D721Med (cell line): ENCODE results near the gene PAM.

ENCODE experiments used
- DNase-seq: peaks from one replicate; pipeline ENCODE4 v3.0.0; 2011; ENCODE audit warnings: low spot score; ENCODE audit not compliant: insufficient read length
- FAIRE-seq: peaks from 2 replicates; lab custom pipeline; 2011; peaks lifted over from hg19 to GRCh38; lab: Jason Lieb, UNC
- TF ChIP-seq, protein P1 (sequence below): IDR thresholded peaks from 2 replicates; pipeline ENCODE4 v1.5.1; 2012; ENCODE audit warnings: mild to moderate bottlenecking, control low read depth; ENCODE audit not compliant: insufficient read depth; ENCODE audit errors: missing control alignments

The PAM gene

DNA sequence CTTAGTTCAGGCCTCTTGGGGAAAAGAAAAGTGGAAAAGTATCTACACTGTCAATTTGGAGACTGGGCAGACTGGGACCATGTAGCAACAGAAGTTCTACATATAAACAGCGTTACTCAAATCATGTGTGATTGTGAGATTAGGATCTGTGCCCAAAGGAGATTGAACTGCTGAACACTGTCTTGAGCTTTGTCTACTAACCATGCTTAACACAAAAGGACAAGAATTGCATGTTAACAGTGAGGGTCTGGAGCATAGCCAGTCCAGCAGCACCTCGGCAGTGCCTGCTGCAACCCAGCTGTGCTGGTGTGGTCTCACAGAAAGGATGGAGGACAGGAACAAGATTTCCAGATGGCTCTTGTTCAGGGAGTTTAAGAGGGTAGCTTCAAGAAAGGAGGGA, 5.7 kb downstream of the PAM start:
- FAIRE-seq (no peak), DNase-seq (no peak)
- TF ChIP-seq, protein P1, sequence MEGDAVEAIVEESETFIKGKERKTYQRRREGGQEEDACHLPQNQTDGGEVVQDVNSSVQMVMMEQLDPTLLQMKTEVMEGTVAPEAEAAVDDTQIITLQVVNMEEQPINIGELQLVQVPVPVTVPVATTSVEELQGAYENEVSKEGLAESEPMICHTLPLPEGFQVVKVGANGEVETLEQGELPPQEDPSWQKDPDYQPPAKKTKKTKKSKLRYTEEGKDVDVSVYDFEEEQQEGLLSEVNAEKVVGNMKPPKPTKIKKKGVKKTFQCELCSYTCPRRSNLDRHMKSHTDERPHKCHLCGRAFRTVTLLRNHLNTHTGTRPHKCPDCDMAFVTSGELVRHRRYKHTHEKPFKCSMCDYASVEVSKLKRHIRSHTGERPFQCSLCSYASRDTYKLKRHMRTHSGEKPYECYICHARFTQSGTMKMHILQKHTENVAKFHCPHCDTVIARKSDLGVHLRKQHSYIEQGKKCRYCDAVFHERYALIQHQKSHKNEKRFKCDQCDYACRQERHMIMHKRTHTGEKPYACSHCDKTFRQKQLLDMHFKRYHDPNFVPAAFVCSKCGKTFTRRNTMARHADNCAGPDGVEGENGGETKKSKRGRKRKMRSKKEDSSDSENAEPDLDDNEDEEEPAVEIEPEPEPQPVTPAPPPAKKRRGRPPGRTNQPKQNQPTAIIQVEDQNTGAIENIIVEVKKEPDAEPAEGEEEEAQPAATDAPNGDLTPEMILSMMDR = no peak

DNA sequence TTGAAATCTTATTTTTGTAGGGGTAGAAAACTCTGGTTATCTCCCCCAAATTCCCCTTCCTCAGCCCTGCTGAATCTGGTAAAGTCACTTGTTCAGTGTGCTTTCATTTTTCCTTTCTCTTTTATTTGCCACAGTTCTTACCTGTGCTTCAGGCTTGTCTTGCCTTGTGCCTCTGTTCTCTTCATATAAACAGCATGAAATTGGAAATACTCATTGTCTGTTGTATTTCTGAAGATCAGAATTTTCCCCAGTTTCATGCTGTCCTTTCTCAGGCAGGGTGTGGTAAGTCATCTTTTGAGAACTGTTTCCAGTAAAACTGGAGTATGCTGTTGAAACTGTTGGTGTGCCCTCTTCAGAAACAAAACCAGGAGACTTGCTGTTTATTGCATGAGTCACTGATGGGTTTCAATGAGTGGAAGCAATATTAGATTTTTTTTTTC, 7.0 kb downstream of the PAM start:
- DNase-seq (no peak), FAIRE-seq (no peak)

DNA sequence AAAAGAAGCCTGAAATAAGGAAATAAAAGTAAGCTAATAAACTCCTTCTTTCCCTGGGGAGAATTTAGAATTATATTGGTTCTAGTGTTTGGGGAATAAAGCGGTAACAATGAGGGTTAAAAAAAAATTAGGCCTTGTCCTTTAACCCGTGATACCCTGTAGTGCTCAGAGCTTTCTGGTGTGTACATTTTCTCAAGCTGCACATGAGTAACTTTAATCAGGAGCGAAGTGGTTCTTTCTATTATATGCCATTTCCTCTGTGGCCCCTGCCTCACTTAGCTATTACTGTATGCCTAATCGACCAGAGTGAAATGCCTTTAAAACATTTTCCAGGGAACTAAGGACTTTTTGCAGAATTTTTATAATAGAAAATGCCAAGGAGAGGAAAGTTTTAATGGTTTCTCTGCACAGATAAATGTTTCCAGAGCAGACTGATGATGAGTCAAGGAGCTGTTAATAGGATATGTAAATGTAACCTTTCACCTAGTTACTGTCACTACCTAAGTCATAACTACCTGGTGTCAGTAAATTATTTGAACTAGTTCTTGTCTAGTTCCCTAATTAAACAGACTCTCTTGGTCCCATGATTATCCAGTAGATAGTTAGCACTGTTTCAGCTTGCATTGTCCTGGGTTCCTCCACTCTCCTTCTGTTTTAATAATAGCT, 7.6 kb downstream of the PAM start:
- DNase-seq (no peak), FAIRE-seq (no peak)
- TF ChIP-seq, protein P1 = no peak

More for the DNA sequence above, 7.0 kb downstream of the PAM start:
- TF ChIP-seq, protein P1 = no peak

DNA sequence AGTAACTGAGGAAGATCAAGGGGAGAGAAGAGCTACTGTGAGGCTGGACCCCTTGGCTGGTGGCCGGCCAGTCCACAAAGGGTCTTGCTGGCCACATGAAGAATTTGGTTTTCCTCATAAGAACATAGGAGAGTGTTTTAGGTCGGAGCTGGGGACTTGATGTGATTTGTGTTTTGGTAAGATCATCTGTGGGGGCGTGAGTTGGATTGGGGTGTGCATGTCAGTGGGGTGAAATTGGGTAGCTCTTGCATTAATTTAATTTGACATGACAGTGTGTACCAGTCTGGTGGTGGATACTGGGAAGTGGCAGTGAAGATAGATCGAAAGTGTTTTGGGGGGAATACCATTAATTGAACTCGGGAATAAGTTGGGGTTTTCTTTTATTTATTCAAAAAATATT, 8.6 kb downstream of the PAM start:
- TF ChIP-seq, protein P1 = no peak
- no peak for FAIRE-seq
- no peak for DNase-seq

DNA sequence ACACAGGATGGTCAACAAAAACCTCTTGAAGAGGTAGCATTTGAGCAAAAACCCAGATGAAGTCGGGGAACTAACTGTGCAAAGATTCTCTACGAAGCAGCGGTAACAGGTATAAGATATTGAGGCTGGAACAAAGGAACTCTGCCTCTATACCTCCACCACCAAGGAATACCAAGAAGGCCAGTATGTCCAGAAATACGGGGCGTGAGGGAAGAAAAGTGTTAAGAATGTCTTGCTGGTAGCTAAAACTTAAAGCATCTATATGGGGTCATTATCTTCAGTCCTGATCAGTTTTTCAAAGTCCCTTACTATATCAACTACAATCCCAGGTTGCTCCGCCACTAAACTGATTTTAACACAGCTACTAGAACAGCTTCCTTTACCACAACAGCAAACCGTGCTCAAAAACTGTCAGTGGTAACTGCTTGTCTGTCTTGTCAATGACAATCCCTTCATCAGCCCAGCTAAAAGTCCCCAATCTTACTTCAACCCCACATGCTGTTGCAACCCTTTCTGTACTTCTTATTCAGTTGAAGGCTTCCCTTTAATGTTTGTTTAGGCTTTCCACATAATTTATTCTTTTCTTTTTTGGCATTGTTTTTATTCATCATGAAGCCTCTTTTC, 9.4 kb downstream of the PAM start:
- DNase-seq (no peak), FAIRE-seq (no peak)
- TF ChIP-seq, protein P1 = no peak

DNA sequence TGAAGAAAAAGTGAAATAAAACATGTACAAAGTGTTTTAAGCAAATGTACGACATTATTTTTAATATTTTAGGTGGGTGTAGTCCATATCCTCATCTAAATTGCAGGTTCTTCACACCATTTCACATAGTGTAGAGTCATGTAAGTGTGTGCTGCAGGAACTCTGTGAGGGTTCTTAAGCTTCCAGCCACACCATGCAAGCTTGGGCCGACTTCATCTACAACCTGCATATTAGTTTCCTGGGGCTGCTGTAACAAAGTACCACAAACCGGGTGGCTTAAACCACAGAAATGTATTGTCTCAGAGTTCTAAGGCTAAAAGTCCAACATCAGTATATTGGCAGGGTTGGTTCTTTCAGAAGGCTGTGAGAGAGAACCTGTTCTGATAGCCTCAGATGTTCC, 10.2 kb downstream of the PAM start:
- FAIRE-seq (no peak), DNase-seq (no peak)
- TF ChIP-seq, protein P1 = no peak

DNA sequence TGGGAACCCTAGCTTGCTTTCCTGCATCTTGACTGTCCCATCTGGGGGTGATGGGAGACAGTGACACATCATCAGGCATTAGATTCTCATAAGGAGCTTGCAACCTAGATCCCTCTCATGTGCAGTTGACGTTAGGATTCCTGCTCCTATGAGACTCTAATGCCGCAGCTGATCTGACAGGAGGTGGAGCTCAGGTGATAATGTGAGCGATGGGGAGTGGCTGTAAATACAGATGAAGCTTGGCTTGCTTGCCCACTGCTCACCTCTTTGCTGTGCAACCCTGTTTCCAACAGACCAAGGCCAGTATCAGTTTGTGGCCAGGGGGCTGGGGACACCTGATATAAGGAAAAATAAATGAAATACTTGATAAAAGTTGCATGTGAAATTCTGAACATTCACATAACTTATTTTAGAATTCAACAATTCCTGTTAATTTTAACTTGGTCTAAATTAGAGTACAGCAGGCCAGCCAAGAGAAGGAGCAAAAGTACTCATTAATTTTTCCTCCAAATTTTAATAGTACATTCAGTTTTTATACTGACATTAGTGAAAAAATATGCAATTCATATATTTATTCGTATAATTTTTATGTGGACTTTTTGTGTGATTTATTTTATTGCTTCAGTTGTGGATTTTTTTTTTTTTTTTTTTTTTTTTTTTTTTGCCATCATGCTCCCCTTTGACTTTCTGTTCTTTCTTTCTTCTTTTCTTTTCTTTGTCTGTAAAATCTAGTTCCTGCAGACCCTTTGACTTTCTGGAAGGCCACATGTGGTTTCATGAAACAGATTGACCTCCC, 11.4 kb downstream of the PAM start:
- FAIRE-seq = no peak
- no peak for DNase-seq
- TF ChIP-seq, protein P1 = no peak
